ENCODE measurements around the gene DES. TPM values are rescaled to one million over a fixed set of nuclear protein-coding genes. Genes with fewer than 3 reads are reported as not detected.
A peak's percentile ranks its signal among the peaks of the same experiment; 100 is the strongest.

Gene DES
- total RNA-seq, 1 experiment from 2014 or later: 18.8 TPM

GRCh38 chr2:219421323-219421722, 3.1 kb downstream of the DES start:
- H3K4me3 ChIP-seq (ENCODE audit: insufficient read depth, low read depth, low read length): no peak overlapping the region
- DNase-seq: no peak
- H3K27me3 ChIP-seq (ENCODE audit: control insufficient read depth, insufficient read depth, low read length): peaks cover 17% of the 10 kb centered on the region
- no peaks in the 10 kb centered on the region for H3K36me3 ChIP-seq (replicated peaks; ENCODE audit: control insufficient read depth, insufficient read depth, low read length)

DNA sequence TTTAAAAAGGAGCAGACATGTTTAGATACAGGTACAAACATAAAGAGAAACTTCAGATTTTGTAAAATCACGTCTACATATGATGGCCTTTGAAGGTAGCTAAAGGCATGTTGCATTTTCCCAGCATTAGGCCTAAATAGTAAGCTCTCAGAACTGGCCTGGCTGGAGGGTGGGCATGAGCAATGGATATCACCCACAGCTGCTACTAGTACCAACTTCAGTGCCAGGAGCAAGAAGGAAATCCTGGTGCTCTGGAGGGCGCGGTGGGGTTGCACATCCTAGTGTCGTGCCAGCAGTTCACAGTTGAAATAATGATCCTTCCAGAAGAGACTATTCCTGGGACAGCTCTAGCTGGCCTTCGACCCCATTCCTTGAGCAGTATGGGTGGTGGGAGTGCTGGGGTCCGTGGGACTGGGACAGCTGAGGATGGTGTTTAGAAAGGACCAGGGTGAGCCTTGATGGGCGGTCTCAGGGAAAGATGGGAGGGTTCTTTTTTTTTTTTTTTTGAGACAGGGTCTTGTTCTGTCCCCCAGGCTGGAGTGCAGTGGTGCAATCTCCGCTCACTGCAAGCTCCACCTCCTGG, 4.9 kb downstream of the DES start:
- Histone ChIP-seq H3K27me3 (ENCODE audit: control insufficient read depth, insufficient read depth, low read length) (peaks cover 17% of the 10 kb centered on the region), H3K36me3 (replicated peaks; ENCODE audit: control insufficient read depth, insufficient read depth, low read length) (no peaks in the 10 kb centered on the region), H3K4me3 (ENCODE audit: insufficient read depth, low read depth, low read length) (no peak overlapping the region)
- DNase-seq: no peak

GRCh38 chr2:219423652-219424377, 5.6 kb downstream of the DES start:
- no peaks in the 10 kb centered on the region for H3K36me3 ChIP-seq (replicated peaks; ENCODE audit: control insufficient read depth, insufficient read depth, low read length)
- DNase-seq: no peak
- peaks cover 10% of the 10 kb centered on the region for H3K27me3 ChIP-seq (ENCODE audit: control insufficient read depth, insufficient read depth, low read length)
- no peak overlapping the region for H3K4me3 ChIP-seq (ENCODE audit: insufficient read depth, low read depth, low read length)

- H3K27me3 ChIP-seq (ENCODE audit: control insufficient read depth, insufficient read depth, low read length): no peaks in the 10 kb centered on the region; the same call in 1 of the 2 replicates
- H3K4me3 ChIP-seq (ENCODE audit: insufficient read depth, low read depth, low read length): no peak overlapping the region
- H3K36me3 ChIP-seq (replicated peaks; ENCODE audit: control insufficient read depth, insufficient read depth, low read length): no peaks in the 10 kb centered on the region
- no peak for DNase-seq
These were observed 7.3 kb downstream of the DES start for GRCh38 chr2:219425238-219426067.

- Histone ChIP-seq H3K4me3 (ENCODE audit: insufficient read depth, low read depth, low read length) (no peak overlapping the region), H3K36me3 (replicated peaks; ENCODE audit: control insufficient read depth, insufficient read depth, low read length) (no peaks in the 10 kb centered on the region), H3K27me3 (ENCODE audit: control insufficient read depth, insufficient read depth, low read length) (no peaks in the 10 kb centered on the region; the same call in 1 of the 2 replicates)
- DNase-seq: peak; percentile 53
These were observed 7.9 kb downstream of the DES start for GRCh38 chr2:219426068-219426443.

GRCh38 chr2:219426534-219427136, 8.5 kb downstream of the DES start:
- DNase-seq: peak; percentile 53
- H3K27me3 ChIP-seq (ENCODE audit: control insufficient read depth, insufficient read depth, low read length): no peaks in the 10 kb centered on the region; the same call in 1 of the 2 replicates
- H3K36me3 ChIP-seq (replicated peaks; ENCODE audit: control insufficient read depth, insufficient read depth, low read length): no peaks in the 10 kb centered on the region
- H3K4me3 ChIP-seq (ENCODE audit: insufficient read depth, low read depth, low read length): no peak overlapping the region

DNA sequence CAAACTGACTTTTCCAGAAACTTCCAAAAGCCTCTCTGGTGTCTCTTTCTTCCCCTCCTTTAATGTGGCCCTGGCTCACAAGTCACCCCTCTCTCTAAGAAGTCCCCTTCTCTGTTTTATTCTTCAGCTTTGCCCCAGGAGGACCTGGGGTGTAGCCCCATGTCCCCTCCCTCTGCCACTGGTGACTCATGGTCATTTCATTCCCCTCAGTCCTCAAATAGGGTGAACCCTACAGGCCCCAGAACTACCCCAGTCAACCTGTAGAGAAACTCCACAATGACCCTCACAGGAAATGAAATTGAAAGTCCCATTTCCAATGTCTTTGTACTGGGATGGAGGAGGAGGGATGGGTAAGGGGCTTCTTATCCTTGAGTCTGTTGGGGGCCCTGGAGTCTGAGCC, 10.3 kb downstream of the DES start:
- DNase-seq: no peak
- Histone ChIP-seq H3K36me3 (replicated peaks; ENCODE audit: control insufficient read depth, insufficient read depth, low read length) (no peaks in the 10 kb centered on the region), H3K4me3 (ENCODE audit: insufficient read depth, low read depth, low read length) (no peak overlapping the region)

DNA sequence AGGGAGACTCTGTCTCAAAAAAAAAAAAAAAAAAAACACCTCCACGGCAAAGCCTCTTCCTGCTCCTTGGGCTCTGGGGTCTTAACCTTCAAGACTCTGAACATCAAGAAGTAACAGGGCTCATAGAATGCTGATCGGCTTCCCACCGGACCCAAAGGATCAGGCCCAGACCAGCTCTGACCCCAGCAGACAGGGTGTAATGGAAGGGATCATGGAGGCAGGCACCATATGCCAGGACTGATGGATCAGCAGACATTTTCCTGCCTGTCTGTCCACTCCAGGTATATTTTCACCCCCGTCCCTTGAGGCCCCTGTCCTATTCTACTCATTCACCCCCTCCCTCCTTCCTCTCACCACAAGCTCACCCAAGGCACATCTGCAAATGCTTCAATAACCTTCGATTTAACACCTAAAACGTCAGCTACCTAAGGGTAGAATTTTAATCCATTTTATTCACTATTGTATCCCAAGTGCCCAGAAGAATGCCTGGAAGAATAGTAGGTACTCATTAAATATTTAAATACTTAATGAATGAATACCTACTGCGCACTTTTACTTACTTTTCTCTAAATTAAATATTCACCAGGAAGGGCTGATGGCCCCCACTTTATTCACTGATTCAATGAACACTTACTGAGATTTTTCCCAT, 11.9 kb downstream of the DES start:
- H3K4me3 ChIP-seq (ENCODE audit: insufficient read depth, low read depth, low read length): no peak overlapping the region
- peaks cover 5% of the 10 kb centered on the region; the same call in 1 of the 2 replicates for H3K27me3 ChIP-seq (ENCODE audit: control insufficient read depth, insufficient read depth, low read length)
- no peaks in the 10 kb centered on the region for H3K36me3 ChIP-seq (replicated peaks; ENCODE audit: control insufficient read depth, insufficient read depth, low read length)
- DNase-seq: no peak

More for the DNA sequence above, 10.3 kb downstream of the DES start:
- H3K27me3 ChIP-seq (ENCODE audit: control insufficient read depth, insufficient read depth, low read length): no peaks in the 10 kb centered on the region; the same call in 1 of the 2 replicates

- no peak overlapping the region for H3K4me3 ChIP-seq (ENCODE audit: insufficient read depth, low read depth, low read length)
- no peaks in the 10 kb centered on the region for H3K36me3 ChIP-seq (replicated peaks; ENCODE audit: control insufficient read depth, insufficient read depth, low read length)
- H3K27me3 ChIP-seq (ENCODE audit: control insufficient read depth, insufficient read depth, low read length): peaks cover 11% of the 10 kb centered on the region
- DNase-seq: peak; percentile 70
These were observed 12.7 kb downstream of the DES start for GRCh38 chr2:219430633-219431615.

DNA sequence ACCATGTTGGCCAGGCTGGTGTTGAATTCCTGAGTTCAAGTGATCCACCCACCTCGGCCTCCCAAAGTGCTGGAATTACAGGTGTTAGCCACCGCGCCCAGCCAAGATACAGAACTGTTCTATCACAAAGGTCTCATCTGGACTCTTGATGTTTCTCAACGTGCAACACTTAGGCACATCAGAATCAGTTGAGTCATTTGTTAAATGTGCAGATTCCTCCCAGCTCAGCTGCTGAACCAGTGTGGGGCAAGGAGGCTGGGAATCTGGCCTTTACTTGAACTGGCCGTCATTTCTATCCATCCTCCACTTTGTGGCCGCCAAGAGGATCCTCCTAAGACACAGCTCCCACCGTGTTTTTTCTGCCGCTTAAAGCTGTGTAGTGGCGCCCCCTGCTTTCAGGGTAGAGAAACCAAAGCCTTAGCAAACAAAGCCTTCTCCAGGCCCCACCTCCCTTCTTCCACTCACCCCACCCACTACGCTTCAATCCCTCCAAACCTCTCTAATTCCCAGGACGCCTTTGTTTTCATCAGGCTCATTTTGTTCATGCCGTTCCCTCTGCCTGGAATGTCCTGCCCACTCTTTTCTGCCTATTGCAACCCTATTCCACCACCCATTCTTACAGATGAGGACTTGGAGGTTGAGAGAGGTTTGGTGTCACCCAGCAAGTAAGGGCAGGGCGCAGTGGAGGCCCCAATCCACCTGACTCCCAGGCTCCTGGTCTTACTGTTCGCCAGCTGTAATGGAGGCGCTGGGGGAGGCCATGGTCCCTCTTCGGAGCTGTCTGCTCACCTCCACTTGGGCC, 15.7 kb downstream of the DES start:
- H3K27me3 ChIP-seq (ENCODE audit: control insufficient read depth, insufficient read depth, low read length): peaks cover 13% of the 10 kb centered on the region
- peak overlapping the region; percentile 36 for H3K4me3 ChIP-seq (ENCODE audit: insufficient read depth, low read depth, low read length)
- DNase-seq: peak; percentile 93
- H3K36me3 ChIP-seq (replicated peaks; ENCODE audit: control insufficient read depth, insufficient read depth, low read length): no peaks in the 10 kb centered on the region

- Histone ChIP-seq H3K36me3 (replicated peaks; ENCODE audit: control insufficient read depth, insufficient read depth, low read length) (no peaks in the 10 kb centered on the region), H3K4me3 (ENCODE audit: insufficient read depth, low read depth, low read length) (peak overlapping the region; percentile 36), H3K27me3 (ENCODE audit: control insufficient read depth, insufficient read depth, low read length) (peaks cover 13% of the 10 kb centered on the region)
- DNase-seq: peak; percentile 78
These were observed 16.2 kb downstream of the DES start for GRCh38 chr2:219434468-219434717.

GRCh38 chr2:219434718-219435525, 16.7 kb downstream of the DES start, which contains the start of gene SPEG:
TSS of gene SPEG (plus strand) at chr2:219434843. CDS start at chr2:219434978, 135 bp downstream.
- DNase-seq: peak; percentile 84
- Histone ChIP-seq H3K4me3 (ENCODE audit: insufficient read depth, low read depth, low read length) (peak within 1 kb of the TSS; percentile 36), H3K36me3 (replicated peaks; ENCODE audit: control insufficient read depth, insufficient read depth, low read length) (no peaks in the 10 kb centered on the region), H3K27me3 (ENCODE audit: control insufficient read depth, insufficient read depth, low read length) (peaks cover 13% of the 10 kb centered on the region)
